H1 (cell line): ENCODE data around the gene WFDC5. TPM values are rescaled to one million over a fixed set of nuclear protein-coding genes. Genes with fewer than 3 reads are reported as not detected.

Experiments
- CTCF ChIA-PET: fragments of 300-600 bp; sonication (Branson Sonifier 250); formaldehyde crosslinking; loops from one replicate; lab custom pipeline; 2021; ENCODE audit not compliant: partially characterized antibody; lab: Charles Lee
- POLR2A ChIA-PET: fragments of 300-600 bp; sonication (Branson Sonifier 250); formaldehyde crosslinking; loops from one replicate; lab custom pipeline; 2021; ENCODE audit warnings: inconsistent platforms; ENCODE audit not compliant: partially characterized antibody; lab: Charles Lee
- DNase-seq, 2 experiments: peaks; one replicate each; pipeline versions ENCODE4 v3.0.0 to v3.0.0-alpha.2; 2010 to 2022; ENCODE audit warnings: low spot score in 2 of 2, low read depth in 1 of 2, mixed read lengths in 1 of 2
- FAIRE-seq: peaks from 2 replicates; lab custom pipeline; 2011; peaks lifted over from hg19 to GRCh38; lab: Jason Lieb, UNC
- H2AFZ ChIP-seq: 2 replicates; pipeline ENCODE4 v1.8.1; 2012; ENCODE audit warnings: low read length, inconsistent platforms
- H2AK5ac ChIP-seq: 2 replicates; pipeline ENCODE4 v1.6.1; 2013; ENCODE audit warnings: low read depth, low read length
- H2BK120ac ChIP-seq: replicated peaks from 2 replicates; pipeline ENCODE3; 2013; ENCODE audit warnings: low read depth, low read length, inconsistent platforms
- H2BK12ac ChIP-seq: 2 replicates; pipeline ENCODE4 v1.6.1; 2013; ENCODE audit warnings: low read depth, low read length
- H2BK15ac ChIP-seq: 2 replicates; pipeline ENCODE4 v1.6.1; 2013; ENCODE audit warnings: low read length
- H2BK20ac ChIP-seq: 2 replicates; pipeline ENCODE4 v1.6.1; 2013; ENCODE audit warnings: low read length
- H2BK5ac ChIP-seq: 2 replicates; pipeline ENCODE4 v1.6.1; 2013; ENCODE audit warnings: low read depth, low read length
- H3K14ac ChIP-seq: 2 replicates; pipeline ENCODE4 v1.6.1; 2013; ENCODE audit warnings: inconsistent platforms; ENCODE audit not compliant: insufficient read length
- H3K18ac ChIP-seq: 2 replicates; pipeline ENCODE4 v1.6.1; 2013; ENCODE audit warnings: low read length; ENCODE audit errors: extremely low read depth
- H3K23ac ChIP-seq: 2 replicates; pipeline ENCODE4 v1.6.1; 2013; ENCODE audit warnings: inconsistent platforms; ENCODE audit not compliant: insufficient read length
- H3K23me2 ChIP-seq: 2 replicates; pipeline ENCODE4 v1.6.1; 2013; ENCODE audit warnings: low read depth, low read length
- H3K27ac ChIP-seq: 2 replicates; pipeline ENCODE4 v1.6.1; 2011; ENCODE audit warnings: low read depth, low read length, inconsistent platforms
- H3K27me3 ChIP-seq, 4 experiments: replicated peaks in 1 of 4; 1 replicate in 1 of 4; 2 replicates in 3 of 4; pipeline versions ENCODE4 v1.6.1 to v1.8.1; 2011 to 2013; ENCODE audit warnings: low read length in 3 of 4, mild to moderate bottlenecking in 3 of 4, inconsistent platforms in 2 of 4, mixed read lengths in 2 of 4, moderate library complexity in 1 of 4; ENCODE audit not compliant: control insufficient read depth in 3 of 4, insufficient read depth in 3 of 4; ENCODE audit errors: extremely low read depth in 1 of 4
- H3K36me3 ChIP-seq, 4 experiments: 2 replicates each; pipeline versions ENCODE4 v1.6.1 to v1.8.1; 2011 to 2013; ENCODE audit warnings: mild to moderate bottlenecking in 4 of 4, low read length in 3 of 4, moderate library complexity in 2 of 4, control low read depth in 1 of 4, inconsistent platforms in 1 of 4; ENCODE audit not compliant: insufficient read depth in 4 of 4, control insufficient read depth in 2 of 4
- H3K4ac ChIP-seq: replicated peaks from 2 replicates; pipeline ENCODE3; 2013; ENCODE audit warnings: low read length, low read depth, mixed read lengths, inconsistent platforms; ENCODE audit not compliant: insufficient read length
- H3K4me1 ChIP-seq, 4 experiments: replicated peaks in 1 of 4; 1 replicate in 1 of 4; 2 replicates in 3 of 4; pipeline versions ENCODE4 v1.6.1 to v1.8.1; 2011 to 2013; ENCODE audit warnings: low read length in 3 of 4, inconsistent platforms in 2 of 4, mixed read lengths in 1 of 4; ENCODE audit not compliant: insufficient read depth in 4 of 4, control insufficient read depth in 3 of 4
- H3K4me2 ChIP-seq, 2 experiments: 2 replicates each; pipeline versions ENCODE4 v1.6.1 to v1.8.1; 2011 to 2013; ENCODE audit warnings: low read depth in 2 of 2, low read length in 2 of 2, control low read depth in 1 of 2, inconsistent platforms in 1 of 2, mild to moderate bottlenecking in 1 of 2; ENCODE audit not compliant: insufficient read depth in 1 of 2
- H3K4me3 ChIP-seq, 4 experiments: fragments of 200-600, 300-600 bp in 1 of 4; sonication (generic), shearing (Covaris generic), sonication (Bioruptor Twin) in 1 of 4; 2 replicates each; pipeline versions ENCODE4 v1.5.1 to v1.8.1; 2011 to 2016; ENCODE audit warnings: low read length in 4 of 4, low read depth in 3 of 4, control low read depth in 2 of 4, inconsistent platforms in 2 of 4, mild to moderate bottlenecking in 2 of 4, mixed read lengths in 1 of 4, moderate library complexity in 1 of 4; ENCODE audit not compliant: insufficient read depth in 2 of 4; ENCODE audit errors: extremely low read depth in 1 of 4
- H3K56ac ChIP-seq: replicated peaks from 2 replicates; pipeline ENCODE3; 2013; ENCODE audit warnings: low read depth, mild to moderate bottlenecking, mixed read lengths, low read length, inconsistent platforms; ENCODE audit not compliant: insufficient read length
- H3K79me1 ChIP-seq: 2 replicates; pipeline ENCODE4 v1.6.1; 2013; ENCODE audit warnings: low read depth, low read length, control low read depth
- H3K79me2 ChIP-seq, 2 experiments: 2 replicates each; pipeline versions ENCODE4 v1.6.1 to v1.8.1; 2012 to 2013; ENCODE audit warnings: low read length in 2 of 2, mild to moderate bottlenecking in 2 of 2, inconsistent platforms in 1 of 2; ENCODE audit not compliant: insufficient read depth in 2 of 2, control insufficient read depth in 1 of 2
- H3K9ac ChIP-seq, 4 experiments: replicated peaks in 1 of 4; 1 replicate in 1 of 4; 2 replicates in 3 of 4; pipeline versions ENCODE4 v1.6.1 to v1.8.1; 2011 to 2013; ENCODE audit warnings: low read depth in 3 of 4, low read length in 3 of 4, control low read depth in 2 of 4, mild to moderate bottlenecking in 2 of 4, moderate library complexity in 2 of 4, inconsistent platforms in 1 of 4; ENCODE audit errors: extremely low read depth in 1 of 4
- H3K9me3 ChIP-seq, 2 experiments: 2 replicates each; pipeline versions ENCODE4 v1.6.1 to v1.8.1; 2012 to 2013; ENCODE audit warnings: mild to moderate bottlenecking in 2 of 2, moderate library complexity in 2 of 2, control low read depth in 1 of 2, inconsistent platforms in 1 of 2, low read depth in 1 of 2, low read length in 1 of 2, mixed read lengths in 1 of 2; ENCODE audit not compliant: insufficient read depth in 2 of 2
- H4K20me1 ChIP-seq, 2 experiments: replicated peaks in 1 of 2; 2 replicates each; pipeline versions ENCODE3 to v1.8.1; 2011 to 2013; ENCODE audit warnings: inconsistent platforms in 2 of 2, low read length in 2 of 2, mild to moderate bottlenecking in 1 of 2; ENCODE audit not compliant: insufficient read depth in 2 of 2, control insufficient read depth in 1 of 2
- H4K5ac ChIP-seq: 2 replicates; pipeline ENCODE4 v1.6.1; 2013; ENCODE audit warnings: low read length, low read depth, mixed read lengths, inconsistent platforms; ENCODE audit not compliant: insufficient read length
- H4K8ac ChIP-seq: 2 replicates; pipeline ENCODE4 v1.8.0; 2013; ENCODE audit warnings: mild to moderate bottlenecking, moderate library complexity, low read length, inconsistent platforms; ENCODE audit not compliant: insufficient read depth; ENCODE audit errors: extremely low read depth
- H4K91ac ChIP-seq: replicated peaks from 2 replicates; pipeline ENCODE3; 2013; ENCODE audit warnings: low read length, mixed read lengths, inconsistent platforms; ENCODE audit not compliant: insufficient read length
- BRCA1 ChIP-seq: IDR thresholded peaks from 2 replicates; pipeline ENCODE4 v1.6.1; 2012; ENCODE audit warnings: low read depth, low read length, improper control_type of control experiment
- CBX8 ChIP-seq: fragments of 300-800, 300-1000 bp; sonication (generic); IDR thresholded peaks from 2 replicates; pipeline ENCODE4 v1.7.1; 2016; ENCODE audit warnings: low read depth, low read length, borderline replicate concordance
- EP300 ChIP-seq, 2 experiments: IDR thresholded peaks; 1 replicate in 1 of 2; 2 replicates in 1 of 2; pipeline ENCODE4 v1.6.1; 2011 to 2012; ENCODE audit warnings: low read depth in 2 of 2, low read length in 2 of 2, mild to moderate bottlenecking in 2 of 2, borderline replicate concordance in 1 of 2, inconsistent platforms in 1 of 2, moderate library complexity in 1 of 2
- HDAC2 ChIP-seq, 2 experiments: fragments of 300-600 bp in 1 of 2; sonication (generic) in 1 of 2; IDR thresholded peaks; 2 replicates each; pipeline ENCODE4 v1.6.1; 2011 to 2012; ENCODE audit warnings: low read depth in 2 of 2, low read length in 2 of 2, mild to moderate bottlenecking in 2 of 2, moderate library complexity in 2 of 2, borderline replicate concordance in 1 of 2, inconsistent platforms in 1 of 2
- KDM5A ChIP-seq: fragments of 200-600 bp; IDR thresholded peaks from 2 replicates; pipeline ENCODE4 v1.7.1; 2012; ENCODE audit warnings: mild to moderate bottlenecking, low read length, inconsistent platforms, mixed read lengths
- POLR2AphosphoS5 ChIP-seq: IDR thresholded peaks from 2 replicates; pipeline ENCODE4 v1.6.1; 2011; ENCODE audit warnings: low read depth, low read length
- POU5F1 ChIP-seq: IDR thresholded peaks from 2 replicates; pipeline ENCODE4 v1.6.1; 2011; ENCODE audit warnings: low read depth, mild to moderate bottlenecking, low read length, moderate library complexity
- SIN3A ChIP-seq, 2 experiments: IDR thresholded peaks in 1 of 2; conservative IDR thresholded peaks in 1 of 2; 2 replicates each; pipeline ENCODE4 v1.6.1; 2011 to 2012; ENCODE audit warnings: low read length in 2 of 2, improper control_type of control experiment in 1 of 2, low read depth in 1 of 2, mild to moderate bottlenecking in 1 of 2
- WGBS, 2 experiments: shearing (Covaris generic) in 1 of 2; methylation state at CpG; one replicate each; pipeline versions ENCODE4 v1.1.6 to v1.1.7; 2013 to 2015; ENCODE audit warnings: low lambda C conversion rate in 2 of 2, mixed read lengths in 2 of 2, inconsistent platforms in 1 of 2, low coverage in 1 of 2, missing lambda C conversion rate in 1 of 2; ENCODE audit not compliant: insufficient replicate concordance in 2 of 2, insufficient coverage in 1 of 2, insufficient read length in 1 of 2; ENCODE audit errors: extremely low coverage in 1 of 2, missing lambda C conversion rate in 1 of 2; 5-methylcytosine and 5-hydroxymethylcytosine counted together
- polyA plus RNA-seq, 7 experiments: library from polyadenylated mRNA; depleted of rRNA in 3 of 7; stranded (reverse) in 5 of 7; unstranded in 2 of 7; fragments of >200 nt in 5 of 7; fragments of 200-250 nt in 2 of 7; gene quantifications; 1 replicate in 5 of 7; 2 replicates in 1 of 7; 4 replicates in 1 of 7; pipeline versions ENCODE4 v1.2.1 to v1.2.3, GENCODE V29; 2011 to 2013; ENCODE audit warnings: missing spikeins in 2 of 7, mixed read lengths in 2 of 7
- total RNA-seq: library from RNA; stranded (reverse); fragmentation: NEBNext Ultra II Directional; extraction: Animal tissue kit (Norgen Biotek cat#: 25700); gene quantifications from 2 replicates; pipeline ENCODE4 v1.2.1, GENCODE V29; 2021
- TF ChIP-seq, protein P1 (sequence below), 3 experiments: IDR thresholded peaks; 1 replicate in 2 of 3; 2 replicates in 1 of 3; pipeline versions ENCODE4 v1.5.1 to v1.6.1; 2011; ENCODE audit warnings: low read length in 3 of 3, mild to moderate bottlenecking in 3 of 3, inconsistent platforms in 2 of 3, low read depth in 1 of 3, moderate library complexity in 1 of 3; ENCODE audit not compliant: insufficient read depth in 1 of 3; ENCODE audit errors: control extremely low read depth in 1 of 3

WFDC5 gene
- total and polyA plus RNA-seq, 2 of the 8 experiments (the other 6 are each of a cell fraction or from before 2014, with no cell fraction given) = not detected

DNA sequence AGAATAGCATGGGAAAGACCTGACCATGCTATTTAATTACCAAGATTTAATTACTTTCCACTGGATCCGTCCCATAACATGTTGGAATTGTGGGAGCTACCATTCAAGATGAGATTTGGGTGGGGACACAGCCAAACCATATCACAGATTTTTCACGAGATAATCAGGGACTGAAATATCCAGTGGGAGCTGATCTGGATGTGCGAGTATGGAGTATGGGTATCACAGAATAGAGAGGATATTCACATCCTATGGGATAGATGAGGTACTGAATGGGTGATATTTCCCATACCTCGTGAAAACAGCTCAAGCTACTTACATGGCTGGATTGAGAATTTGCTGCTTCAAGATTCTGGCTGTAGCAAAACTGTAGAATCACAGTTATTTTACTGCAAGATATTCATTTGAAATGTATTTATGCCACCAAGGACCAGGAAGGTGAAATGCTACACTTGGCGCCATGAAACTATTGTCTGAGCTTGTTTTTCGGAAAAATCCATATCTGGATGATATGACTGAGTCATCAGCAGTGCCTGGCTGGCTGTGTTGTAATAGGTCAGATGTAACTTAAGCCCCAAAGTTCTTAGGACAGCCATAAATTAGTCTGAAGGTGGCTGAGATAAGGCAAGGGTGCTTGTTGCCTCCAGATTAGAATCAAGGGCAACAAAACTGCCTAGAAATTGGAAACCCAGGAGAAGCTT lies 43.9 kb downstream of the WFDC5 start:
- Histone ChIP-seq H3K4me2 (no peak overlapping the region), H3K36me3 (peaks cover 0 to 6% (median 2%) of the 10 kb centered on the region in 4 experiments; a peak in 2 of 8 replicates), H3K56ac (no peak overlapping the region), H3K9me3 (no peaks in the 10 kb centered on the region), H2AFZ (no peak overlapping the region), H3K23ac (no peak overlapping the region), H2BK12ac (no peak overlapping the region), H3K9ac (no peak overlapping the region), H2BK120ac (no peak overlapping the region), H3K4me3 (no peak overlapping the region), H2BK15ac (no peak overlapping the region), H3K23me2 (no peaks in the 10 kb centered on the region), H2AK5ac (no peak overlapping the region), H3K4me1 (peaks cover 0 to under 1% (median 0%) of the 10 kb centered on the region in 4 experiments; a peak in 1 of 7 replicates), H3K79me1 (no peaks in the 10 kb centered on the region), H3K27me3 (no peaks in the 10 kb centered on the region), H3K14ac (no peak overlapping the region), H3K18ac (no peak overlapping the region), H4K20me1 (no peaks in the 10 kb centered on the region), H3K27ac (no peak overlapping the region), H3K4ac (no peak overlapping the region), H4K5ac (no peak overlapping the region), H3K79me2 (no peaks in the 10 kb centered on the region), H2BK5ac (no peak overlapping the region), H2BK20ac (no peak overlapping the region), H4K8ac (no peak overlapping the region), H4K91ac (no peak overlapping the region)
- ChIA-PET POLR2A (interaction anchor here (1.4 kb wide), 1 partner anchor 27 kb away, joined by 3 read pairs; no protein-coding TSS in a partner anchor), CTCF (interaction anchor here (0.7 to 3.5 kb wide), 9 partner anchors 9 to 159 kb away, joined by 3 to 22 read pairs (median 4); no protein-coding TSS in a partner anchor)
- 93% methylated on average over 6 of the region's 6 CpGs; no CpG with 5 or more reads in 1 of the 2 experiments for WGBS, 2 experiments
- no peak for DNase-seq
- FAIRE-seq = no peak
- TF ChIP-seq SIN3A (conservative IDR thresholded peaks at IDR 0.05 in 1 of 2, IDR thresholded peaks at IDR 0.05 in 1 of 2; ENCODE audit: low read depth in 1 of 2, low read length in 2 of 2) = no peak
- no peak for TF ChIP-seq POLR2AphosphoS5
- TF ChIP-seq KDM5A = no peak
- no peak for TF ChIP-seq POU5F1
- TF ChIP-seq CBX8 = no peak
- TF ChIP-seq, protein P1, sequence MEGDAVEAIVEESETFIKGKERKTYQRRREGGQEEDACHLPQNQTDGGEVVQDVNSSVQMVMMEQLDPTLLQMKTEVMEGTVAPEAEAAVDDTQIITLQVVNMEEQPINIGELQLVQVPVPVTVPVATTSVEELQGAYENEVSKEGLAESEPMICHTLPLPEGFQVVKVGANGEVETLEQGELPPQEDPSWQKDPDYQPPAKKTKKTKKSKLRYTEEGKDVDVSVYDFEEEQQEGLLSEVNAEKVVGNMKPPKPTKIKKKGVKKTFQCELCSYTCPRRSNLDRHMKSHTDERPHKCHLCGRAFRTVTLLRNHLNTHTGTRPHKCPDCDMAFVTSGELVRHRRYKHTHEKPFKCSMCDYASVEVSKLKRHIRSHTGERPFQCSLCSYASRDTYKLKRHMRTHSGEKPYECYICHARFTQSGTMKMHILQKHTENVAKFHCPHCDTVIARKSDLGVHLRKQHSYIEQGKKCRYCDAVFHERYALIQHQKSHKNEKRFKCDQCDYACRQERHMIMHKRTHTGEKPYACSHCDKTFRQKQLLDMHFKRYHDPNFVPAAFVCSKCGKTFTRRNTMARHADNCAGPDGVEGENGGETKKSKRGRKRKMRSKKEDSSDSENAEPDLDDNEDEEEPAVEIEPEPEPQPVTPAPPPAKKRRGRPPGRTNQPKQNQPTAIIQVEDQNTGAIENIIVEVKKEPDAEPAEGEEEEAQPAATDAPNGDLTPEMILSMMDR (IDR thresholded peaks at IDR 0.05; ENCODE audit: control extremely low read depth in 1 of 3, insufficient read depth in 1 of 3, low read depth in 1 of 3, low read length in 3 of 3) = no peak
- no peak for TF ChIP-seq BRCA1
- TF ChIP-seq EP300 (IDR thresholded peaks at IDR 0.05; ENCODE audit: borderline replicate concordance in 1 of 2, low read depth in 2 of 2, low read length in 2 of 2) = no peak
- no peak for TF ChIP-seq HDAC2 (IDR thresholded peaks at IDR 0.05; ENCODE audit: borderline replicate concordance in 1 of 2, low read depth in 2 of 2, low read length in 2 of 2)
